C4-2B (cell line): Measurements from ENCODE around the gene IL12RB2.
"Not testable (repeated sequence)": the region's sequence is repeated elsewhere in the genome, so short reads cannot be mapped to it uniquely, and the experiment has no call there.

Experiments used
- ZFX ChIP-seq: fragments of 450-650 bp; IDR thresholded peaks from 2 replicates; pipeline ENCODE4 v1.6.1; 2017
- TF ChIP-seq, protein P1 (sequence below): fragments of 450-650 bp; conservative IDR thresholded peaks from 2 replicates; pipeline ENCODE4 v1.5.1; 2017; ENCODE audit warnings: mild to moderate bottlenecking

DNA sequence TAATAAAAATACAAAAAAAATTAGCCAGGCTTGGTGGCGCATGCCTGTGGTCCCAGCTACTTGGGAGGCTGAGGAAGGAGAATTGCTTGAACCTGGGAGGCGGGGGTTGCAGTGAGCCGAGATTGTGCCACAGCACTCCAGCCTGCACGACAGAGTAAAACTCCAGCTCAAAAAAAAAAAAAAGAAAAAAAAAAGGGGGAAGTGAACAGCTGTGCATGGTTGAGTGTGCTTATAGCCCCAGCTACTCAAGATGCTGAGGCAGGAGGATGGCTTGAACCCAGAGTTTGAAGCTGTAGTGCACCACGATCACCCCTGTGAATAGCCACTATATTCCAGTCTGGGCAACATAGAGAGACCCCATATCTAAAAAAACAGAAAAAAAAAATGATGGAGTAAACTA, 138.3 kb downstream of the IL12RB2 start:
- TF ChIP-seq, protein P1, sequence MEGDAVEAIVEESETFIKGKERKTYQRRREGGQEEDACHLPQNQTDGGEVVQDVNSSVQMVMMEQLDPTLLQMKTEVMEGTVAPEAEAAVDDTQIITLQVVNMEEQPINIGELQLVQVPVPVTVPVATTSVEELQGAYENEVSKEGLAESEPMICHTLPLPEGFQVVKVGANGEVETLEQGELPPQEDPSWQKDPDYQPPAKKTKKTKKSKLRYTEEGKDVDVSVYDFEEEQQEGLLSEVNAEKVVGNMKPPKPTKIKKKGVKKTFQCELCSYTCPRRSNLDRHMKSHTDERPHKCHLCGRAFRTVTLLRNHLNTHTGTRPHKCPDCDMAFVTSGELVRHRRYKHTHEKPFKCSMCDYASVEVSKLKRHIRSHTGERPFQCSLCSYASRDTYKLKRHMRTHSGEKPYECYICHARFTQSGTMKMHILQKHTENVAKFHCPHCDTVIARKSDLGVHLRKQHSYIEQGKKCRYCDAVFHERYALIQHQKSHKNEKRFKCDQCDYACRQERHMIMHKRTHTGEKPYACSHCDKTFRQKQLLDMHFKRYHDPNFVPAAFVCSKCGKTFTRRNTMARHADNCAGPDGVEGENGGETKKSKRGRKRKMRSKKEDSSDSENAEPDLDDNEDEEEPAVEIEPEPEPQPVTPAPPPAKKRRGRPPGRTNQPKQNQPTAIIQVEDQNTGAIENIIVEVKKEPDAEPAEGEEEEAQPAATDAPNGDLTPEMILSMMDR, result not testable (repeated sequence)
- not testable (repeated sequence) for TF ChIP-seq ZFX
